Measurements from ENCODE around the gene SNX10.

DNA sequence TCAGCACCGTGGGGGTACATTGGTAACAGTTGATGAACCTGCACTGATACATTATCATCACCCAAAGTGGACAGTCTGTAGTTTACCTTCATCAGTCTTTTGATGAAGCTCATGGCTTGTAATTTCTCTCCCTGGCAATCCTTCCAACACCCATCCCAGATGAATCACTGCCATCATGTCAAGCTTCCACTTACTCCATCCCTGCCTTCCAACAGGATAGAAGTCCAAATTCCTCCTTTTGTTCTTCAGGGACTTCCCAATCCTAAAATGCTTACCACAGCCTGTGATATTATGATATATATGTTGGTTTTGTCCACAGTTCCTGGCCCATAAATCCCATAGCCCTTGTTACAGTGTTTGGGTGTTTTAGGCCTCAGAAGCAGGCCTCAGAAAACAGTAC, 16.1 kb downstream of the SNX10 start:
- TF ChIP-seq POLR2A (IDR thresholded peaks at IDR 0.05): no peak
- no peak for TF ChIP-seq CTCF (IDR thresholded peaks at IDR 0.05)
- no peak for TF ChIP-seq POLR2AphosphoS5 (IDR thresholded peaks at IDR 0.05)

All from breast epithelium (tissue), 3 donors.